Panc1 (cell line): ENCODE data around the gene GGTLC1.

Source experiments
- CTCF ChIP-seq: fragments of 450-650 bp; IDR thresholded peaks from 2 replicates; pipeline ENCODE4 v1.5.1; 2017; ENCODE audit warnings: mild to moderate bottlenecking
- POLR2AphosphoS5 ChIP-seq: IDR thresholded peaks from 2 replicates; pipeline ENCODE4 v1.6.1; 2012; ENCODE audit warnings: mild to moderate bottlenecking, low read depth, low read length, moderate library complexity
- REST ChIP-seq, 2 experiments: IDR thresholded peaks; 2 replicates each; pipeline ENCODE4 v1.6.1; 2011 to 2012; ENCODE audit warnings: low read depth in 2 of 2, control low read depth in 1 of 2, low read length in 1 of 2, mild to moderate bottlenecking in 1 of 2, moderate library complexity in 1 of 2; ENCODE audit not compliant: insufficient read depth in 1 of 2
- SIN3A ChIP-seq: IDR thresholded peaks from 2 replicates; pipeline ENCODE4 v1.6.1; 2012; ENCODE audit warnings: low read depth, mild to moderate bottlenecking, low read length, moderate library complexity, borderline replicate concordance; ENCODE audit not compliant: insufficient read depth

GRCh38 chr20:24013953-24014352 lies 25.4 kb upstream of the GGTLC1 start:
- TF ChIP-seq POLR2AphosphoS5, result no peak
- no peak for TF ChIP-seq CTCF
- no peak for TF ChIP-seq REST (IDR thresholded peaks at IDR 0.05; ENCODE audit: insufficient read depth in 1 of 2, low read depth in 2 of 2, low read length in 1 of 2)
- no peak for TF ChIP-seq SIN3A
